Measurements from ENCODE around the gene FLAD1.
"Not testable (repeated sequence)": the region's sequence is repeated elsewhere in the genome, so short reads cannot be mapped to it uniquely, and the experiment has no call there.

The FLAD1 gene

DNA sequence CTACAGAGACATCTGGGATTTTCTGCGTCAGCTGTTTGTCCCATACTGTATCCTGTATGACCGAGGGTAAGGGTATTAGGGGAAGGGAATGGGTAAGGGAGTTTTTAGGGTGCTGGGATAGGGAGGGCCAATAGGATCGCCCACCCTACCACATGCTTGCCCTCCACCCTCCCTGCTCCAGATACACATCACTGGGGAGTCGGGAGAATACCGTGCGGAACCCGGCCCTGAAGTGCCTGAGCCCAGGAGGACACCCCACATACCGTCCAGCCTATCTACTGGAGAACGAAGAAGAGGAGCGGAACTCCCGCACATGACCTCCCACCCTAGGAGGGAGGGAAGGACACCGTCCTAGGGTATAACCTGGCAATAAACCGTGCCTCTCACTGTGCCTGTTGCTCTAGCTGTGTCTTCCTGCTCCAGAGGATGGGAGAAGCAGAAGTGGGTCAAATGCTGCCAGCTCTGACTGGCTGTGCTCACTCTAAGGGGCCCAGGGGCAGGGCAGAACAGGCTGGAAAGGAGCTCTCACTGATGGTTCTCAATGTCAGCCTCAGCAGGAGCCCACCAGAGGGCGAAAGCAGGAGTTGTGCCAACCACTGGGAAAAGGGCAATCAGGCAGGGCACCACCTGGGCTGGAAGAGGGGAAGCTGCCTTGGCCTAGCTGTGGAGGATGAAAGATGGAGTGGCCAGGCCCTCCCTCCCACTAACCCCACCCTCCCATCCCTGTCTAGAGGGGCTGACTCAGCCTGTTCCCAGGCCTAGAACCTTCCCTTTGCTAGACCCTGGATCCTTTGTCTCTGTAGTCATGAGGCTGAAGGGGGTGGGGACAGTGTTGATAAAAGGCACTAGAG is 9.8 kb downstream of the FLAD1 start:
- peak in 1 of 2 experiments; percentile 19 for DNase-seq

DNA sequence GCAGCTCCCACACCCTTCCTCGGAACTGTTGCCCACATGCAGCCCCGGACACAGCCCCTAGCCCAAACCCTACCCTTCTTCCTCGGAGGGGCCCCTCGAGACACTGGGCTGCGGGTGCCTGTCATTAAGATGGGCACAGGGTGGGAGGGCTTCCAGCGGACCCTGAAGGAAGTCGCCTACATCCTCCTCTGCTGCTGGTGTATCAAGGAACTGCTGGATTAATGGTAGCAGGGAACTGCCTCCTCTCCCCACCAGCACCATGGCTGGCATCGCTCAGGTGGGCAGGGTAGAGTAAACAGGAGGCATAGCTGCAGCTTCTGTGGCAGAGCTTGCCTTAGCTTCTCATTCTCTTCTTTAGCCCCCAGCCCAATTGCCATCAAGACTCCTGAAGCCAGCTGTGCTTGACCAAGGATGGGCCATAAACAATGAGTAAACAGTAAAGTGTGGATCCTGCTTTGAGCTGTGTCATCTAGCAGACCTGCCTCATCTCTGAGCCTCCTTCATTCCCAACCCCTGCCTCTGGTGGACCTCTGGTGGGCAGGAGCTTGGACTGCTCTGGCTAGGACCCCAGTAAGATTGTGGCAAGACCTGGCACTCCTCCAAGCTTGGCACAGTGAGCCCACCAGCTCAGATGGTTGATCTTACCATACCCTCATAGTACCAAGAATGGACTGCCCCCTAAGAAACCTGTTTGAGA is 10.6 kb downstream of the FLAD1 start, which contains the start of gene LENEP:
Gene LENEP (plus strand): TSS at position 15 of the 697 bp plus-strand sequence. CDS start 22 bp downstream, at position 37.
- no peak for DNase-seq

DNA sequence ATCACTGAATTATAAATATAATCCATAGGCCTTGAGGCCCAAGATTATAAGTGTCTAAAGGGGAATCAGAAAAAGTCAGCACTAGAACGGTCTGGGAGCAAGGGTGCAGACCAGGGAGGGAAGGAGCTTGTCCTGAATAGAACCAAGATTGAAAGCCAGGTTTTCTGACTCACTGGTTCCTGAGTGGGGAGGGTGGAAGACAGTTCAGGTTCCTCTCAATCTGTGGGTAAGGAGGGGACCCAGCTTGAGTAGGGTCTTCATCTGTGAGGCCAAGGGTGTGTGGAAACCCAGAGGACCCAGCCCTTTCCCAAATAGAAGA is 11.1 kb downstream of the FLAD1 start:
- DNase-seq = no peak

DNA sequence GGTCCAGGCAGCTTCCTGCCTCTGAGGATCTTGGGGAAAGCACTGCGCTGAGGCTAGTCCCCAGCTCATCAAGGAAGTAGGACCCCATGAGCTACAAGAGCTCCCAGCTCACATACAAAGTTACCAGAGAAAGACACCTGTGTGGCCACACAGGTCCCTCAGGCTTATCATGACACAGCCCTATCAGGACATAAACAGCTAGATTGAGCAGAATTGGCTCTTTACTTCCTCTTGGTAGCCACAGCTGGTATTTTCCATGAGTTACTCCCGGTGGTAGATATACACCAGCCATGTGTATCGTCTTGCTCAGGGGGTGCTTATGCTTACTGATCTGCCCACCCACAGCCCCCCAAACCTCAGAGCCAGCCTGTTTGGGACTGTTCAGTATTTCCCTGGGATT is 11.4 kb downstream of the FLAD1 start:
- DNase-seq = no peak

DNA sequence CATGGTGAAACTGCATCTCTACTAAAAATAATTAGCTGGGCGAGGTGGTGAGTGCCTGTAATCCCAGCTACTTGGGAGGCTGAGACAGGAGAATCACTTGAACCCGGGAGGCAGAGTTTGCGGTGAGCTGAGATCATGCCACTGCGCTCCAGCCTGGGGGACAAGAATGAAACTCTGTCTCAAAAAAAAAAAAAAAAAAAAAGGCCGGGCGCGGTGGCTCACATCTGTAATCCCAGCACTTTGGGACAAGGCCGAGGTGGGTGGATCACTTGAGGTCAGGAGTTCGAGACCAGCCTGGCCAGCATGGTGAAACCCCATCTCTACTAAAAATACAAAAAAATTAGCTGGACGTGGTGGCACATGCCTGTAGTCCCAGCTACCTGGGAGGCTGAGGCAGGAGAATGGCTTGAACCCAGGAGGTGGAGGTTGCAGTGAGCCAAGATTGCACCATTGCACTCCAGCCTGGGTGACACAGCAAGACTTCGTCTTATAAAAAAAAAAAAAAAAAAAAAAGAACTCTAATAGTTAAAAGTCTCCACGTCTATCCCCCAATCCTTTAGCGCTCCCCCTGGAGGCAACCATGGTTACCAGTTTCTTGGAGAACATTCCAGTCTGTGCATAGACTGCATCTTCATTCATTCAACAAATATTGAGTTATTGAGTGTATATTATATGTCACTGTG is 12.3 kb downstream of the FLAD1 start:
- DNase-seq = not testable (repeated sequence)

DNA sequence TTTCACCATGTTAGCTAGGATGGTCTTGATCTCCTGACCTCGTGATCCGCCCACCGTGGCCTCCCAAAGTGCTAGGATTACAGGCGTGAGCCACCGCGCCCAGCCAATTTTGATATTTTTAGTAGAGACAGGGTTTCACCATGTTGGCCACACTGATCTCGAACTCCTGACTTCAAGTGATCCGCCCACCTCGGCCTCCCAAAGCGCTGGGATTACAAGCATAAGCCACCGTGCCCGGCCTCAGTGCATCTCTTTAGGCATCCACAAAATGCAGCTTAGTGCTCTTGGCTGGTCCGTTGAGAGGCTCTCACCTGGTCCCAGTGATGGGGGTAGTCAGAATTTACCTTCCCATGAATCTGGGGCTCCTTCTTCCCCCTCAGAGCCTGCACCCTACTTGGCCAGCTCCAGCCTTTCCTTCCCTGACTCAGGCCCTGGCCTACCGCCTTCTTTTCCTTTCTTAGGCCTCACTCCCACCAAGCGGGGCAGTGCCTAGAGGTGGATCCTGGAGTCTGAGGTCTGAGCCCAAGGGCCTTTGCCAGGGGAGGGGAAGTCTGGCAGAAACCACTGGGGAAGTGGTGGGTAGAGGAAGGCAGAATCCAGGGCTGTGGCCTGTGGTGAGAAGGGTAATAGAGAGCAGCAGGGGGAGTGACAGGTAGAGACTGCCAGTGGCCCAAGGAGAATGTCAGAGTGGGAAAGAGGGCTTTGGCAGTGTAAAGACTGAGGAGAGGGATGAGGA is 14.0 kb downstream of the FLAD1 start:
- no peak for DNase-seq

DNA sequence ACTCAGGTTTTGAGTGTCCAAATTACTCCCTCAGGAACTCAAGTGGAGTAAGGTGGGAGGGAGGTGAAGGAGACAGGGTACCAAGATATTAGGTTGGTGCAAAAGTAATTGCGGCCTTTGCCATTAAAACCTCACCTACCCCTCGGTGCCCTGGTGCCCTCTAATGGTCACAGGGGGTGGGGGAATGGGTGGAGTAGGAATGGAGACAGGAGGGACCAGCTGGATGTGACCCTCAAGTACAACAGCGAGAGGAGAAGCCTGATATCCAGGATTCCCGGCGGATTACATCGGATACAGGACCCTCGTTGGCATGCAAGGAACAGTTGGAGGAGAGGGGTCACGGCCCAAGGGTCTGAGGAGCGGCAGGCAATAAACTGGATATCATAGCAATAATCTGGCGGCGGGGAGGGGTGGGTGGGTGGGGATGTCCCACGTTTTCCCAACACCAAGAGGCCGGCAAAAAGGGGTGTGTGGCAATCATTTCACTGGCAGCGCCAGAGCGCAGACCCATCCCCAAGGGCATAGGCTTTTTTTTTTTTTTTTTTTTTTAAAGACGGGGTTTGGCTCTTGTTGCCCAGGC is 15.1 kb downstream of the FLAD1 start:
- no peak for DNase-seq

DNA sequence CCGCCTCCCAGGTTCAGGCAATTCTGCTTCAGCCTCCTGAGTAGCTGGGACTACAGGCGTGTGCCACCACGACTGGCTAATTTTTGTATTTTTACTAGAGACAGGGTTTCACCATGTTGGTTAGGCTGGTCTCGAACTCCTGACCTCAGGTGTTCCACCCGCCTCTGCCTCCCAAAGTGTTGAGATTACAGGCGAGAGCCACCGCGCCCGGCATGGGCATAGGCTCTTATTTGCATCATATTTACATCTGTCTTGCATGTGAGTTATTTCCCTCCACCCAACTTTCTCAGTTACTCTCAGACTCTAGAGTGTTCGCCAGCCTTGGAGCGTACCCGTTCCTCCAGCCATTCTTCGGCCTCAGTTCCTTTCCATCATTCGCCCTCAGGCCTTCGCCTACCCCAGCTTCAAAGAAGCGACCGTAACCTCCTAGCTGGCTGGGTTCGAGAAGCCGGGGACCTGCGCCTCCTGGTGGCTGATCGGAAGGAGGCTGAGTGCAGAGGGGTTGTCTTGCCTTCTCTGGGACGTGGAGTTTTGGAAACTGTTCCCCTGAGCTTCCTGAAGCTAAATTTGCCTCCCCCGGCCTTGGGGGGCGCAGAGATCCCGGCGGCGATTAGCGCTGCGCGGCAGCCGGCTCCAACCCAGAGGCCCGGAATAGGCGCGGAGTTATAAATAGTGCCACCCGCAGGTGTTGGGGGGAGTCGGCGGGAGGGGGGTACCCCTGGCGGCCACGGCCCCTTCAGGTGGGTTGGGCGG is 15.8 kb downstream of the FLAD1 start:
- DNase-seq = peak; percentile 77 to 82

DNA sequence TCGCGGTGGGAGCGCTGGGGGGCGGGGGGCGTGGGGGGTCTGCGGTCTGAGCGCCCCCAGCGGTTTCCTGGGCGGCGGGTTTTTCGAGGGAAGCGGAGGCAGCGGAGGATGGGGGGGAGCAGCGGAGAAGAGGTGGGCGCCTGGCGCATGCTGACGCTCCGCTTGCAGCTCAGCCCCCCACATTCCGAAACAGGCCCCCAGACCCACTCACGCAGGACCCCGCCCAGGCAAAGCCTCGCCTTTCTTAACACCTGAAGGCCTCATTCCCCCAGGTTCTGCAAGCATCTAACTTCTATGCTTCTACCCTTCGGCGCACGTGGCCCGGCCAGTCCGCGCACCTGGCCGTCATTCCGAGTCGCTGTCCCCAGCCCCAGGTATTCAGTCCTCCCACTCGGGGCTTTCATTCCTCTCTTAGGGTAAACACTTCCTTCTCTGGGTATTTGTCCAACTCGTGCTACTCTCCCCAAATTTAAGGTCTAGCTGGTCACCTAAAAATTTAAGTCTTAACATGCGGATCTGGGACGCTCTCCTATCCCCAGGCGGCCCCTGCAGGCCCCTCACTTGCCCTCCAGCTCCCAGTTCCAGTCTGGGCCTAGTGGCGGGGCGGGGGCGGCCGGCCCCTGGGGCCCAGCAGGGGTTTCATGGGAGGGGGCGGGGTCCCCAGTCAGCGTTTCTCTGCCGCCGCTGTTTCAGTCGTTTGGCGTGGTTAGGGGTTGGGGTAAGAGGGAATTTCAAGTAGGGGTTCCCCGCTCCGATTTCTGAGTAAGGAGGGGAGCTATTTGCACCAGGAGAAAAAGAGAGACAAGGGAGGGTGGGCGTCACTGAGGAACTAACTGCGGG is 16.6 kb downstream of the FLAD1 start:
- peak; percentile 58 to 76 for DNase-seq

DNA sequence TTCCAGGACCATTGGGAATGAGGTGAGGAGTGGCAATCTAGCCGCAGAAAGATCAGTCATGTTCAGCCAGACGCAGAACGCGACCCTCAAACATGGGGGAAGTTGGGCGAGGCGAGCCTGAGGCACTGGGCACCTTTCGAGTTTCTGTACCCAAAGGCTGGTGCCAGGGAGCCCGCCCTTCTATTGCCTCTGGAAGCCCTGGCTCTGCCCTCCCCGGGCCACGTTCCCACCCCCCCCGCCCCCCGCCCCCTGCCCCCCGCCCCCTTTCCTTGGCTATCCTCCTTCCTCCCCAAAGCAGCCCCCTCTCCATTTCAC is 17.2 kb downstream of the FLAD1 start:
- peak in 1 of 2 experiments; percentile 74 for DNase-seq

DNA sequence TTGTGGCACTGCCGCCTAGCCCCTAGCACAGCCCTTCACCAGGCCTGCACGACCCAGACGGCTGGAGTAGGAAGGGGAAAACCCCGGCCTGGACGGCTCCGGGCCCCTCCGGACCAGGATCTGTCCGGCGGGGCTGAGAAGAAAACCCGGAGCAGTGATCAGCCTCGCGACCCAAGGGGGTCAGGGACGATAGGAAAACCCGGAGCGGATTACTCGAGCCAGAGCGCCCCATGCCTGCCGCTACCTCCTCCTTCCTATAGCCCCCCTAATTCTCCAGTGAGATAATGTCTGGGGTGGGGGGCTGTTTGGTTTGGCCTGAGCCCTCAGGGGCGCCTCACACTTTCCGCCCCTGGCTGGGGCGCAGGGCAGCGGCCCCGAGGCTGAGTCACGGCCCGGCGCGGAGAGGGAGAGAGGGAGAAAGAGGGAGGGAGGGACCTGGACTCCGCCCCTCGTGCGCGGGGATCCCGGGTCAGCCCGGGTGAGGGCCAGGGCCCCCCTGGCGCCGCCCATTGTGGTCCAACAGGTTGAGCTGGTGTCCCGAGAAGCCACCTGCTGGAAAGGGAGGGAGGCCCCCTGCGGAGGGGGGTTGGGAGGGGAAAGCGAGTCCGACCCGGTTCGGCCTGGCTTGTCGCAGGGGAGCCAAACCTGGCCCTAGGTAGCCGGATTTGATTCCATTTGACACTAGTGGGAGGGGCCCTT is 17.7 kb downstream of the FLAD1 start:
- DNase-seq = peak; percentile 90 to 95

DNA sequence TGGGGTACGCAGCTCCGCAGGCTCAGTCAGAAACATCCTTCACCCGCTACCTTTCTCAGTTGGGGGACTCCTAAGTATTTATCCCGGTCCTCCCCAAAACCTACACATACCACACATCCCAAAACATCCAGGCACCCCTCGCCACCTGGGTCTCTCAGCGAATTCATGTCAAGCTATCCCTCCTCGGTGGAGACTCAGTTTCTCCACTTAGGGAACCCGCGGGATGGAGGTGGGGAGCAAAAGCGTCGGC is 18.2 kb downstream of the FLAD1 start:
- DNase-seq = no peak

DNA sequence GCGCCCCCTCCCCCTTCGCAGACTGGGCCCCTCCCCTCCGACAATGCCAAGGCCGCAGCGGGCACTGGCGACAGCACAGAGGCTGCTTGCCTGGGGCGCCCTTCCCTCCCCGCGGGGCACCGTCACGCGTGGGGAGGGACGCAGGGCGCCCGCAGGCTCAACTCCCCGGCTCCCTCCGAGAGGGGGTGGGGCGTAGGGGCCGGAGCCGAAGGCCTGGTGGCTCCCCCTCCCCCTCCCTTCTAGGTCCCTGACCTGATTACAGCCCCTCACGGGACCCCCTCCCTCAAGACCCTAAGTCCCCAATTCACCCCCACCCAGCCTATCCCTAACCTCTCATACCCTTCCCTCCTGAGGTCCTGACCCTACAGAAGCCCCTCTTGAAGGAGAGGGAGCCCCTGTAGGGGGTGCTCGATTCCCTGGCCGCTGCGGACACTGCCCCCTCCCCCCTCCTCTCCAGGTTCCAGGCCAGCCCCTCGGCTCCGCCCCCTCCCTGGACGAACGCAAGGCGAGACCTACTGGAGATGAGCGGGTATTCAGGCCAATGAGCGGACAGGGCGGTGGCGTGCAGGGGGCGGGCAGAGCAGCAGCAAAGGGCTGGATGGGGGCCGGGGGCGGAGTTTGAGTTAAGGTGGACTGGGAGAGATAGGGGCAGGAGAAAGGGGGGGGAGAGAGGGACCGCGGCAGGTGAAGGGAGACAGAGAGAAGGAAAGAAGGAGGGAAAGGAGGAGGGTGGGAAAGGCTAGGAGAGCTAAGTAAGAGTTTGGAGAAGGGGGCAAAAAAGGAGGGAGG is 18.7 kb downstream of the FLAD1 start:
- peak; percentile 99 to 100 for DNase-seq

DNA sequence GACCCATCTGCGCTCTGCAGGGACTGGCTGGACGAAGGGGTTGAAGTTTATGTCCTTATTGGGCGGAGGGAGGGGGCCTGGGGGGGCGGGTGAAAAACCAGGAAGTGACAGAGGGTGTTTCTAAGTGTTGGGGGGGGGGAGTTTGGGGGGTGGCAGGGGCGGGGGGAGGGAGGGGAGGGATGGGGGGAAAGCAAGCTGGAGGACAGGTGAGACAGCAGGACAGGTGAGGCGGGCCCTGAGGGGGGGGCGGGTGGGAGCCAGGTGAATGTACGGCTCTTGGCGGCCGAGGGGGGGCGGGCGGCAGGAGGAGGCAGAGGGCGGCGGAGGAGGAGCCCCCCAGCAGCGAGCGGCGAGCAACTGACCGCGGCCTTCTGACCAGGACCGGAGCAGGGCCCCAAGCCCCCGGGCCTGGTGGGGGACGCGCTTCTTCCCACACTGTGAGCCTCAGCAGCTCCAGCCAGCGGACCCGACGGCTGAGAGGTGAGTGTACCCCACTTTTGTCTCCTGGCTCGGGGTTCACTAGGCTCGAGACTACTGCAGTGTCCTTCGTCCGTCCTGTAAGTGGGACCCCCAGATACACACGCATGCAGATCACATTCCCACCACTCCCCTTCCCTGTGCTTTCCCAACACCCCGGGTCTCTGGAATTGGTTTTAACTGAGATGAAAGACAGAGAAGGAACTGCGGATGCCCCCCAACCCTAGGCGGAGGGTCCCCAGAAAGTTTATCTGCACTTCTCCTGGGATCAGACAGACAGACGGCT is 19.5 kb downstream of the FLAD1 start, which contains the start of gene ZBTB7B:
Gene ZBTB7B (plus strand): TSS at position 339 of the 763 bp plus-strand sequence. CDS start 11,859 bp downstream, outside the sequence.
- DNase-seq = no peak

DNA sequence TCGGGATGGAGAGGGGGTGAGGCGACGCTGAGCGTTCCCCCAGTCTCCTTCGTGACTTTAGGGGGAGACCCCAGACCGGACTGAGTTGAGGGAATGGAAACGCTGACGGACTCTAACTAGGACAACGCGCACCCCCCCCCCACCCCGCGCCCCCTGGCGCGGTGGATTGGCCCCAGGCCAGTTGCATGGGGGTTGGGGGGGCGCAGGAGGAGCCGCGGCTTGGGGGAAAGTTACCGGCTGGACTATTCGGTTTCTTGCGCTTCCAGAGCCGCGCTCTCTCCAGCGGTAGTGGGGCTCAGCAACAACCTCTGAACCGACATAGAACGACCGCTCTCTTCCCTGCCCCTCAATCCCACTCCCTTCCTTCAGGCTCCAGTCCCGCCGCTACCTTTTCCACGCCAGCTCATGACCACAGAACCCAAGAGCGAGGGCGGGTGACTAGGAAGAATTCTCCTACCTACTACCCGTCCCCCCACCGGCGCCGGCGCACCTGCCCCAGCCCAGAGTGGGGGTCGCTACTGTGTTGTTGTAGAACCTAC is 20.2 kb downstream of the FLAD1 start:
- DNase-seq = peak; percentile 37 to 67

DNA sequence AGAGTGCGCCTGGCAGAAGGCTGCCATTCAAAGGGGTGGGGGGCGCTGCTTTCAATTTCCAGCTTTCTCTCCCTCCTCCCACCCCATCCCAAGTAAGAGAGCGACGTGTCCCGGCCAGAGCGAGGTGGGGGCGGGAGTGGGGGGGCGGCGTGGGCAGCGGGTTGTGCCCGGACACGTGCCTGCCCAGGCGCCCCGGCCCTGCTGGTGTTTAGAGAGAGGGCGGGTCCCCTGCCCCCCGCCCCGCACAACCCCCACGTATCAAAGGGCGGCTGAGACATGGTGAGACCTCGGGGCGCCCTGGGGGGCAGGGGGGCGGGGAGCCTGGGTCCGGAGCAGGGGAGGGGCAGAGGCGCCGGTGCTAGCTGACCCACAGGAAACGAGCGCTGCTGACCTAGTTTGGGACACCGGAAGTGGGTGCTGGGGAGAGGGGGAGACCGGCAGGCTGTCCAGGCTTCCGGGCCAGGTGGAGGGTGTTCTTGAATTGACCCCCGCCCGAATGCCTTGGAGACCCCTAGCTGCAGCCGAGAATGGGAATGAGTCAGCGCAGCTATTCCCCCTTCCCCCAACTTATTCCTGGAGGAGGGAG is 20.7 kb downstream of the FLAD1 start:
- peak in 1 of 2 experiments; percentile 64 for DNase-seq

DNA sequence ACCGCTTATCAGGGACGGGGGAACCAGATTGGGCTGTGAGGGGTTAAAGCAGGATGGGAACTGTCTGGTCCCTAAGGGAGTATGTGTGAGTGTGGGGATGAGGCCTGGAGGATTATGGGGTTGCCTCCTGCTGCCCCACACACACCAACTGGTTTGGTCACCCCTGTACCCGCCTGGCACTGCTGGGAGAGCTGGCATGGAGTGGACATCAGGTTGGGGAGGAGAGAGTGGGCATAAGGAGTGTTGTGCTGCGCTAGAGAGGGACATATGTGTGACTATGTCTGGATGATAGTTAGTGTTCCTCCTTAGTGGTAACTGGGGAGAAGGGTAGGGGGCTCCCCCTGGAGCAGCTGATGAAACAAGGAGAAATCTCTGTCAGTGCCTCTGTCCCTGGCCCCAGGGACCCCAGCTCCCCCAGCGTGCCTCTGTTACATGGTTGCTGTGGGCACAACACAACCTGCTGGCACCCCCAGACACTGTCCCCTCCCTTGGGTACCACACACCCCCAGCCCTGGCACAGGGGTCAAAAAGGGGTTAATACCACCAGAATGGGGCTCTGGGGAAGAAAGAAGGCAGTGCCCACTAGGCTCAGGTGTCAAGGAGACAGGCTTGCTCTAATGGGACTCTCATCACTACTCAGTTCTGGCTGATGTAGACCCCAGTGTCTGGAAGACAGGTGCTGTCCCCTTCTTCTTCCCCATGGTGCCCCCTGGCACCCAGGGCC is 21.4 kb downstream of the FLAD1 start:
- no peak for DNase-seq
